CD14-positive monocyte (primary cell): Measurements from ENCODE around the gene LRBA. TPM values are rescaled to one million over a fixed set of nuclear protein-coding genes. Genes with fewer than 3 reads are reported as not detected.

Experiments
- DNase-seq, 3 donors: peaks; one replicate each; pipeline ENCODE4 v3.0.0-alpha.2; 2011 to 2022
- H2AFZ ChIP-seq: 2 replicates; pipeline ENCODE4 v1.6.0; 2012; ENCODE audit warnings: mild to moderate bottlenecking, low read depth, low read length, inconsistent platforms; ENCODE audit not compliant: insufficient read depth, poor library complexity, severe bottlenecking
- H3K27ac ChIP-seq, 2 donors: 1 replicate in 1 of 2; 2 replicates in 1 of 2; pipeline ENCODE4 v1.5.1; 2012 to 2013; ENCODE audit warnings: low read length in 2 of 2, control low read depth in 1 of 2, inconsistent platforms in 1 of 2, low read depth in 1 of 2, mild to moderate bottlenecking in 1 of 2
- H3K27me3 ChIP-seq, 2 donors: one replicate each; pipeline versions ENCODE4 v1.6.0 to v1.6.1; 2011 to 2013; ENCODE audit warnings: low read length in 2 of 2; ENCODE audit not compliant: control insufficient read depth in 2 of 2, insufficient read depth in 2 of 2
- H3K36me3 ChIP-seq, 2 donors: replicated peaks in 1 of 2; 1 replicate in 1 of 2; 2 replicates in 1 of 2; pipeline versions ENCODE4 v1.5.1 to v1.6.1; 2012 to 2013; ENCODE audit warnings: low read length in 2 of 2, control low read depth in 1 of 2, inconsistent platforms in 1 of 2, mild to moderate bottlenecking in 1 of 2; ENCODE audit not compliant: insufficient read depth in 2 of 2, control insufficient read depth in 1 of 2
- H3K4me1 ChIP-seq, 2 donors: 1 replicate in 1 of 2; 2 replicates in 1 of 2; pipeline versions ENCODE4 v1.5.1 to v1.6.1; 2012 to 2013; ENCODE audit warnings: low read length in 2 of 2, control low read depth in 1 of 2, inconsistent platforms in 1 of 2, mild to moderate bottlenecking in 1 of 2, moderate library complexity in 1 of 2; ENCODE audit not compliant: insufficient read depth in 2 of 2, control insufficient read depth in 1 of 2
- H3K4me2 ChIP-seq: replicated peaks from 2 replicates; pipeline ENCODE3; 2012; ENCODE audit warnings: low read length, moderate library complexity, mild to moderate bottlenecking; ENCODE audit not compliant: poor library complexity, severe bottlenecking; ENCODE audit errors: extremely low read depth
- H3K4me3 ChIP-seq, 3 experiments: fragments of 200-600 bp in 1 of 3; sonication (generic) in 1 of 3; replicated peaks in 1 of 3; 1 replicate in 2 of 3; 2 replicates in 1 of 3; pipeline ENCODE4 v1.5.1; 2011 to 2013; ENCODE audit warnings: low read length in 3 of 3, mild to moderate bottlenecking in 3 of 3, control low read depth in 2 of 3, low read depth in 2 of 3, inconsistent platforms in 1 of 3, moderate library complexity in 1 of 3
- H3K79me2 ChIP-seq: 2 replicates; pipeline ENCODE4 v1.6.0; 2012; ENCODE audit warnings: mild to moderate bottlenecking, control low read depth, inconsistent platforms, low read length, moderate library complexity; ENCODE audit not compliant: insufficient read depth
- H3K9ac ChIP-seq: 2 replicates; pipeline ENCODE4 v1.6.0; 2017; ENCODE audit warnings: low read length, mild to moderate bottlenecking; ENCODE audit not compliant: insufficient read depth, poor library complexity, severe bottlenecking
- H3K9me3 ChIP-seq, 2 donors: replicated peaks in 1 of 2; 1 replicate in 1 of 2; 2 replicates in 1 of 2; pipeline versions ENCODE4 v1.5.1 to v1.6.1; 2012 to 2013; ENCODE audit warnings: low read length in 2 of 2, control low read depth in 1 of 2; ENCODE audit not compliant: control insufficient read depth in 1 of 2, insufficient read depth in 1 of 2
- H4K20me1 ChIP-seq: 2 replicates; pipeline ENCODE4 v1.6.0; 2012; ENCODE audit warnings: mild to moderate bottlenecking, low read length, control low read depth, moderate library complexity; ENCODE audit not compliant: insufficient read depth
- H3K27ac Mint-ChIP-seq, 7 donors: one replicate each; pipeline ENCODE4 v1.8.0; 2020; ENCODE audit warnings: mild to moderate bottlenecking in 7 of 7, mixed read lengths in 7 of 7, moderate library complexity in 6 of 7, inconsistent platforms in 2 of 7
- H3K27me3 Mint-ChIP-seq, 3 donors: one replicate each; pipeline ENCODE4 v1.8.0; 2021 to 2022; ENCODE audit warnings: low read depth in 3 of 3, mild to moderate bottlenecking in 3 of 3, mixed read lengths in 3 of 3, moderate library complexity in 3 of 3, inconsistent platforms in 1 of 3
- H3K36me3 Mint-ChIP-seq, 2 donors: one replicate each; pipeline ENCODE4 v1.8.0; 2020; ENCODE audit warnings: mixed read lengths in 2 of 2, inconsistent platforms in 1 of 2, mild to moderate bottlenecking in 1 of 2
- H3K4me1 Mint-ChIP-seq: one replicate; pipeline ENCODE4 v1.8.0; 2020; ENCODE audit warnings: mild to moderate bottlenecking, mixed read lengths
- H3K4me3 Mint-ChIP-seq, 2 donors: one replicate each; pipeline ENCODE4 v1.8.0; 2020; ENCODE audit warnings: mild to moderate bottlenecking in 2 of 2, mixed read lengths in 2 of 2, moderate library complexity in 1 of 2
- H3K9me3 Mint-ChIP-seq, 7 donors: one replicate each; pipeline ENCODE4 v1.8.0; 2020 to 2022; ENCODE audit warnings: mixed read lengths in 7 of 7, mild to moderate bottlenecking in 6 of 7, moderate library complexity in 6 of 7, inconsistent platforms in 2 of 7
- CTCF ChIP-seq: fragments of 200-600 bp; IDR thresholded peaks from one replicate; pipeline ENCODE4 v1.8.0; 2022; ENCODE audit warnings: antibody characterized with exemption, mild to moderate bottlenecking
- WGBS: methylation state at CpG from one replicate; pipeline ENCODE4 v1.1.5; 2013; ENCODE audit warnings: missing lambda C conversion rate; ENCODE audit not compliant: insufficient coverage; 5-methylcytosine and 5-hydroxymethylcytosine counted together
- intact Hi-C, 2 donors: fragments of 100-400 bp; cut with micrococcal nuclease; formaldehyde crosslinking; loops; one replicate each; pipeline versions ENCODE4 v1.15.0 to v1.15.1; 2023
- polyA plus RNA-seq, 3 donors: library from polyadenylated mRNA; depleted of rRNA in 1 of 3; unstranded in 2 of 3; stranded (reverse) in 1 of 3; fragments of 300-500 nt in 2 of 3; fragments of >200 nt in 1 of 3; fragmentation: Illumina TruSeq in 2 of 3; gene quantifications; 1 replicate in 2 of 3; 2 replicates in 1 of 3; pipeline ENCODE4 v1.2.3, GENCODE V29; 2012 to 2021

The LRBA gene
- polyA plus RNA-seq, 3 donors: 1.5 to 5.5 (median 4.4) TPM

- TF ChIP-seq CTCF: no peak
- Histone ChIP-seq H3K4me1 (no peaks in the 10 kb centered on the region), H3K36me3 (no peaks in the 10 kb centered on the region), H4K20me1 (no peaks in the 10 kb centered on the region), H3K4me2 (no peak overlapping the region), H3K9ac (no peak overlapping the region), H3K9me3 (no peaks in the 10 kb centered on the region), H2AFZ (no peak overlapping the region), H3K27ac (no peak overlapping the region), H3K27me3 (no peaks in the 10 kb centered on the region), H3K79me2 (no peaks in the 10 kb centered on the region), H3K4me3 (no peak overlapping the region)
- WGBS: no CpG with 5 or more reads among the region's 2 CpGs
- Mint-ChIP-seq H3K4me3 (no peak overlapping the region), H3K27me3 (peaks cover 0 to 2% (median 0%) of the 10 kb centered on the region in 3 donors), H3K27ac (no peak overlapping the region), H3K9me3 (peaks cover 0 to 2% (median under 1%) of the 10 kb centered on the region in 7 donors), H3K4me1 (peaks cover 13% of the 10 kb centered on the region), H3K36me3 (peaks cover 5 to 11% of the 10 kb centered on the region in 2 donors)
- no peak for DNase-seq
- intact Hi-C loops: no loop called here
Observed at GRCh38 chr4:150720973-150721518, 294.0 kb downstream of the LRBA start.

- H3K36me3 ChIP-seq: no peaks in the 10 kb centered on the region
- TF ChIP-seq CTCF: no peak
Observed at GRCh38 chr4:150717952-150718351, 297.1 kb downstream of the LRBA start.

More at GRCh38 chr4:150717952-150718351, 297.1 kb downstream of the LRBA start:
- Histone ChIP-seq H3K27me3 (no peaks in the 10 kb centered on the region), H3K4me1 (no peaks in the 10 kb centered on the region), H3K4me3 (no peak overlapping the region), H2AFZ (no peak overlapping the region), H3K27ac (no peak overlapping the region), H3K79me2 (no peaks in the 10 kb centered on the region), H4K20me1 (no peaks in the 10 kb centered on the region), H3K9me3 (no peaks in the 10 kb centered on the region), H3K4me2 (no peak overlapping the region), H3K9ac (no peak overlapping the region)
- H3K27ac Mint-ChIP-seq: no peak overlapping the region
- H3K27me3 Mint-ChIP-seq: peaks cover 0 to 2% (median 0%) of the 10 kb centered on the region in 3 donors
- H3K9me3 Mint-ChIP-seq: no peaks in the 10 kb centered on the region
- intact Hi-C loops: no loop called here
- H3K4me1 Mint-ChIP-seq: peaks cover 4% of the 10 kb centered on the region
- H3K4me3 Mint-ChIP-seq: no peak overlapping the region
- DNase-seq: no peak
- WGBS: no CpG with 5 or more reads among the region's 1 CpG
- peaks cover 0 to 3% of the 10 kb centered on the region in 2 donors for H3K36me3 Mint-ChIP-seq
